NCI-H2107 treated with DMSO at 0.1 percent for 48 hours (cell line): Measurements from ENCODE around the gene PHKG2.

ENCODE experiments used
- DNase-seq: peaks from one replicate; lab custom pipeline; 2025; ENCODE audit not compliant: unreplicated experiment; lab: John Stamatoyannopoulos, UW

The PHKG2 gene

GRCh38 chr16:30725418-30725792 lies 22.8 kb upstream of the PHKG2 start:
- DNase-seq: no peak

- no peak for DNase-seq
Measured at GRCh38 chr16:30728321-30728720, 19.9 kb upstream of the PHKG2 start.

- DNase-seq: no peak
Measured at GRCh38 chr16:30728899-30729672, 19.1 kb upstream of the PHKG2 start.

GRCh38 chr16:30731411-30731810 lies 16.8 kb upstream of the PHKG2 start:
- DNase-seq: no peak

- no peak for DNase-seq
Measured at GRCh38 chr16:30736995-30737793, 11.0 kb upstream of the PHKG2 start.

- DNase-seq: no peak
Measured at GRCh38 chr16:30737794-30738648, 10.2 kb upstream of the PHKG2 start.

GRCh38 chr16:30738984-30739951 lies 9.0 kb upstream of the PHKG2 start:
- DNase-seq: no peak

- DNase-seq: no peak
Measured at GRCh38 chr16:30740364-30741251, 7.6 kb upstream of the PHKG2 start.

GRCh38 chr16:30741461-30741914 lies 6.7 kb upstream of the PHKG2 start:
- no peak for DNase-seq

GRCh38 chr16:30743716-30744115 lies 4.5 kb upstream of the PHKG2 start:
- no peak for DNase-seq

- DNase-seq: no peak
Measured at GRCh38 chr16:30744183-30744582, 4.0 kb upstream of the PHKG2 start.

GRCh38 chr16:30745082-30745481 lies 3.1 kb upstream of the PHKG2 start:
- DNase-seq: no peak

GRCh38 chr16:30746638-30747175 lies 1.5 kb upstream of the PHKG2 start:
- DNase-seq: no peak

- DNase-seq: no peak
Measured at GRCh38 chr16:30747331-30747730, 894 bp upstream of the PHKG2 start.

GRCh38 chr16:30748634-30749445 lies 615 bp downstream of the PHKG2 start:
- no peak for DNase-seq

GRCh38 chr16:30750201-30750600 lies 2.0 kb downstream of the PHKG2 start:
- no peak for DNase-seq

- DNase-seq: no peak
Measured at GRCh38 chr16:30750876-30751465, 2.7 kb downstream of the PHKG2 start.

GRCh38 chr16:30753596-30753995 lies 5.4 kb downstream of the PHKG2 start:
- DNase-seq: no peak
